Activated CD4-positive, alpha-beta T cell treated with anti-CD3 and anti-CD28 coated beads, Interleukin-2, amount 50 U/mL, for 48 hours (primary cell): ENCODE data around the gene PHAX.
"Not testable (repeated sequence)": the region's sequence is repeated elsewhere in the genome, so short reads cannot be mapped to it uniquely, and the experiment has no call there.

Experiments
- DNase-seq, 2 experiments: peaks; one replicate each; pipeline ENCODE4 v3.0.0-alpha.2; 2020

The PHAX gene

GRCh38 chr5:126605525-126605924 lies 4.8 kb downstream of the PHAX start:
- DNase-seq: no peak

DNA sequence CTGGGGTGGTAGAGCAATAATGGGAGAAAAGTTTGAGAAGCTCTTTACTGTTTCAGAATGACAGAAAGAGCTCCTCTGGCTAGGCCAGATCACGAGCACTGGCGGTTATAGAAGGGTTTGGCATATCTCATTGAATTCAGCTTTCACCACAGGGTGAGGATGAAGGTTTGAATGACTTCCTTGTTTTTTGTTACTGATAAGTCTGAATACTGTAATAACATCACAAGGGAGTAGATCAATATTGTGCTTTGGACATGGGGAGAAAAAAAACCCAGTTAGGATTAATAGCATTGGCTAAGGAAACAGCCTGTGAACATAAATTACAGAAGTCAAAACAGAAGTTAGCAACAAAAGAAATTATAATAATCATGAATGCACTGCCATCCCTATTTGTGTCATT lies 9.4 kb downstream of the PHAX start:
- no peak for DNase-seq

DNA sequence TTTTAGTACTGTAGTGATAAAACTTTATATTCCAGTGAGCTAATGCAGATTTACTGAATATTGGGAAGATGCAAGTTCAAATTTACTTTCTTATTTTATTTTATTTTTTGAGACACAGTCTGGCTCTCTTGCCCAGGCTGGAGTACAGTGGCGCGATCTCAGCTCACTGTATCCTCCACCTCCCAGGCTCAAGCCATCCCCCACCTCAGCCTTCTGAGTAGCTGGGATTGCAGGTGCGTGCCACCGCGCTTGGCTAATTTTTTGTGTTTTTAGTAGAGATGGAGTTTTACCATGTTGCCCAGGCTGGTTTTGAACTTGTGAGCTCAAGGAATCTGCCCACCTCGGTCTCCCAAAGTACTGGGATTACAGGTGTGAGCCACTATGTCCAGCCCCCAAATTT lies 9.9 kb downstream of the PHAX start:
- DNase-seq: no peak

DNA sequence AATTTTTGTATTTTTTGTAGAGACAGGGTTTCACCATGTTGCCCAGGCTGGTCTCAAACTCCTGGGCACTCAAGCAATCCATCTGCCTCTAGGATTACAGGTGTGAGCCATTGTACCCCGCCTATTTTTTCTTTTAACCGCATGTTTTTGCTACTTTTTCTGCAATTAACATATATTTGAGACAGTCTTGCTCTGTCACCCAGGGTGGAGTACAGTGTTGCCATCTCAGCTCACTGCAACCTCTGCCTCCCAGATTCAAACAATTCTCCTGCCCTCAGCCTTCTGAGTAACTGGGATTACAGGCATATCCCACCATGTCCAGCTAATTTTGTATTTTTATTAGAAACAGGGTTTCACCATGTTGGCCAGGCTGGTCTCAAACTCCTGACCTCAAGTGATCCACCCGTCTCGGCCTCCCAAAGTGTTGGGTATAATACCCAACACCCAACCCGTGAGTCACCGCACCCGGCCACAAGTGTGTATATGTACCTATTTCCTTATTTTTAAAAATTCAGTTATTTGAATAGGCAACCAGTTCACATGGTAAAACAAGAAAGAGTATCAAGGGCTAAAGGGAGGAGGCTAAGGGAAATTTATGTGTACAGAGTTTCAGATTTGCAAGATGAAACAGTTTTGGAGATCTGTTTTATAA lies 13.3 kb downstream of the PHAX start:
- DNase-seq: no peak

- no peak for DNase-seq
Measured at GRCh38 chr5:126615286-126615685, 14.5 kb downstream of the PHAX start.

GRCh38 chr5:126617603-126618002 lies 16.9 kb downstream of the PHAX start:
- DNase-seq: not testable (repeated sequence)

DNA sequence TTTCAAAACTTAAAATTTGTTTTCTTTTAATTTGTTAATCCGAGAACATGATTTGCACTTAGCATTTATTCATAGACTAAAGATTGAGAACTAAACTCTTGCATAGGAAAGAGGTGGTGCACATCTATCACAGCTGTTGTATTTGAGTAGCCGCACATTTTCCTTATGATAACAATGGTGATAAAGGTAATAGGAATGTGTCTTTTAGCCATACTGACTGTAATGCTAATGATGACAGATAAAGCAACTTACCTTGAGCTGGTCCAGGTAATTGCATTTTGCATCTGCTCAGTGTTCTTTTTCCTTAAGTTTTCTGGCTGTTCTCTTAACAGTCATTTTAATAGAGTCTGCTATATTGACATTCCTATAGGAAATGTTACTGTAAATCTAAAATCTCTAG lies 19.0 kb downstream of the PHAX start:
- no peak for DNase-seq

- DNase-seq: no peak
Measured at GRCh38 chr5:126624534-126624933, 23.8 kb downstream of the PHAX start.

DNA sequence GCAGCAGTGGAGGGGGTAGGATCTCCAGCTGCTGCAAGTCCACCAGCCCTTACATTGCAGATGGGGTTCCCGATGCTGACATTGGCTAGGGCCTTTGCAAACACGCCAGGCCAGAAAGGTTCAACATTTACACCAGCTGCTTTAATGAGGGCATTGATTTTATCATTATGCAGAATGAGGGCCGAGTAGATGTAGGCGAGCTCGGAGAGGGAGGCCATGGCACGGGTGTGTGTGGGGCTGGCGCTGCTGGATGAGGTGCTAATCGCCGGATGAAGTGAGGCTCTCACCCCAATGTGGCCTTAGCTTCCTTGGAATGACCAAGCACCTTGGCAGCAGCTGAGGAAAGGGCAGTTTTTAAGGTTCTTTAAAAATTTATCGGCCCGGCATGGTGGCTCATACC lies 27.4 kb downstream of the PHAX start:
- no peak for DNase-seq

DNA sequence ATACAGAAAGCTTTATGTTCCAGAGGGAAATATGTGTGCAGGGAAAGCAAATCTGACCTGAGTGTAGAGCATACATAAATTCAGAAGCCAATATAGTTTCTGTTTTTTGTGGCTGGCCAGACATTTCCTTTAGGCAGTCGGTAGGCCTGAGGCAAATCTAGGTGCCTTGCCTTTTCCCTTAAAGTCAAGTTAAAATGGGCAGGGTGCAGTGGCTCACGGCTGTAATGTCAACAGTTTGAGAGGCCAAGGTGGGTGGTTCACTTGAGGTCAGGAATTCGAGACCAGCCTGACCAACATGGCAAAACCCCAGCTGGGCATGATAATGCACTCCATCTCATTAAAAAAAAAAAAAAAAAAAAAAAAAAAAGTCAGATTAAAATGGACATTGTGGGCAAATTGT lies 31.2 kb downstream of the PHAX start:
- DNase-seq: no peak

DNA sequence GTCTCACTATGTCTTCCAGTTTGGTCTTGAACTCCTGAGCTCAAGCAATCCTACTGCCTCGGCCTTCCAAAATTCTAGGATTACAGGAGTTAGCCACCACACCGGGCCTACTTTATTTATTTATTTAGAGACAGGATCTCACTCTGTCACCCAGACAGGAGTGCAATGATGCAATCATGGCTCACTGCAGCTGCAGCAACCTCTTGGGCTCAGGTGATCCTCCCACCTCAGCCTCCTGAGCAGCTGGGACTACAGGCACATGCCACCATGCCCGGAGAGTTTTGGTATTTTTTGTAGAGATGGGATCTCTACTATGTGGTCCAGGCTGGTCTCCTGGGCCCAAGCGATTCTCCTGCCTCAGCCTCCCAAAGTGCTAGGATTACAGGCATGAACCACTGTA lies 32.8 kb downstream of the PHAX start:
- no peak for DNase-seq

DNA sequence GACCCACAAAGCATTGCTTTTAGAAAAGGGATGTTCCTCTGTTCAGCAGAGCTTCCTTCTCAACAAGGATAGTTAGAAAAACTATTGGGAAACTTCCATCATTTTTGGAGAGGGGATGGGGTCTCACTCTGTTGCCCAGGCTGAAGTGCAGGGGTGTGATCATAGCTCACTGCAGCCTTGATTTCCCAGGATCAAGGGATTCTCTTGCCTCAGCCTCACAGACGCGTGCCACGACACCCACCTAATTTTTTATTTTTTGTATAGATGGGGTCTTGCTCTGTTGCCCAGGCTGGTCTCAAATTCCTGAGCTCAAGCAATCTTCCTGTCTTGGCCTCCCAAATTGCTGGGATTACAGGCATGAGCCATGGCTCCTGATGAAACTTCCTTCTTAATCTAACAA lies 34.8 kb downstream of the PHAX start:
- no peak for DNase-seq

GRCh38 chr5:126636956-126637355 lies 36.2 kb downstream of the PHAX start:
- DNase-seq: no peak

GRCh38 chr5:126640866-126641265 lies 40.1 kb downstream of the PHAX start:
- no peak for DNase-seq

DNA sequence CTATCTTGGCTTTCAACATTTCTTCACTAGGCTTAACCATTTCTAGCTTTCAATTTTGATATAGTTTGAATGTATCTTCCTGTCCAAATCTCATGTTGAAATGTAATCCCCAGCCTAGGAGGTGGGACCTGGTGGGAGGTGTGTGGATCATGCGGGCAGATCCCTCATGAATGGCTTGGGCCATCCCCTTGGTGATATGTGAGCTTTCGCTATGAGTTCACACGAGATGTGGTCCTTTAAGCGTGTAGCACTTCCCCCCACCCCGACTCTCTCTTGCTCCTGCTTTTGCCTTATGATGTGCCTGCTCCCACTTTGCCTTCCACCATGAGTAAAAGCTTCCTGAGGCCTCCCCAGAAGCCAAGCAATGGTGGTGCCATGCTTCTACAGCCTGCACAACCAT lies 40.6 kb downstream of the PHAX start:
- no peak for DNase-seq

- DNase-seq: no peak
Measured at GRCh38 chr5:126645132-126645531, 44.4 kb downstream of the PHAX start.

DNA sequence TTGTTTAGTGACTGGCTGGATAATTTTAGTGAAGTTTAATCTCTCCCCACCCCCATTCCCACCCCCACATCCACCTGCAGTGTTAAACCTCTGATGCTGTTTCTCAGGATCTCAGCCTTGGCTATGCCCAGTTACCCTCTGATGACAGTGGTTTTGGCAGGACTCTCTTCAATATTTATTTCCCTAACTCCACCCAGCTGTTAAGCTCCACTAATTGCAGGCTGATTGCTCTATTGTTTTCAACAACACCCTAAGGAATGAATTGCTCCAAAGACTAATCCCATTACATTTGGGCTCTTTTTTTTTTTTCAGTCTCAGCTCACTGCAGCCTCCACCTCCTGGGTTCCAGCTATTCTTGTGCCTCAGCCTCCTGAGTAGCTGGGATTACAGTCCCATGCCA lies 46.3 kb downstream of the PHAX start:
- DNase-seq: no peak

GRCh38 chr5:126648471-126648870 lies 47.7 kb downstream of the PHAX start:
- DNase-seq: no peak

DNA sequence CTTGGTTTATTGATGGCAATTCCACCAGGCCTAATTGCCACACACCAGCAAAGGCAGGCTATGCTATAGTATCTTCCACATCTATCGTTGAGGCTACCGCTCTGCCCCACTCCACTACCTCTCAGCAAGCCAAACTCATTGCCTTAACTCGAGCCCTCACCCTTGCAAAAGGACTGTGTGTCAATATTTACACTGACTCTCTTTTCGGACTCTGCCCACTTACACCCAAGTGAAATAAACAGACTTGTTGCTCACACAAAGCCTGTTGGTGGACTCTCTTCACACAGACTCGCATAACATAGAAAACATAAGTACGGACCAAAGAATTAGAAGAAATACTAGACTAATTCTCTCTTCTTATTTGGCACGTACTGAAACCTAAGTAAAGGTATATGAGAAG lies 48.3 kb downstream of the PHAX start:
- DNase-seq: not testable (repeated sequence)

DNA sequence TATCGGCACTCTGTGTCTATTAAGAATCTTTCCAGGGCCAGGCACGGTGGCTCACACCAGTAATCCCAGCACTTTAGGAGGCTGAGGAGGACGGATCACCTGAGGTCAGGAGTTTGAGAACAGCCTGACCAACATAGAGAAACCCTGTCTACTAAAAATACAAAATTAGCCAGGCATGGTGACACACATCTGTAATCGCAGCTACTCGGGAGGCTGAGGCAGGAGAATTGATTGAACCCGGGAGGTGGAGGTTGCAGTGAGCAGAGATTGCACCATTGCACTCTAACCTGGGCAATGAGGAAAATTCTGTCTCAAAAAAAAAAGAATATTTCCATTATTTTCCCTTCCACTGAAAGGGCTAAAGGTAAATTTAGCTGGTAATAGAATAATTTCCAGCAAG lies 49.0 kb downstream of the PHAX start:
- not testable (repeated sequence) for DNase-seq

- no peak for DNase-seq
Measured at GRCh38 chr5:126650463-126650862, 49.7 kb downstream of the PHAX start.

GRCh38 chr5:126651013-126651577 lies 50.3 kb downstream of the PHAX start:
- no peak for DNase-seq

DNA sequence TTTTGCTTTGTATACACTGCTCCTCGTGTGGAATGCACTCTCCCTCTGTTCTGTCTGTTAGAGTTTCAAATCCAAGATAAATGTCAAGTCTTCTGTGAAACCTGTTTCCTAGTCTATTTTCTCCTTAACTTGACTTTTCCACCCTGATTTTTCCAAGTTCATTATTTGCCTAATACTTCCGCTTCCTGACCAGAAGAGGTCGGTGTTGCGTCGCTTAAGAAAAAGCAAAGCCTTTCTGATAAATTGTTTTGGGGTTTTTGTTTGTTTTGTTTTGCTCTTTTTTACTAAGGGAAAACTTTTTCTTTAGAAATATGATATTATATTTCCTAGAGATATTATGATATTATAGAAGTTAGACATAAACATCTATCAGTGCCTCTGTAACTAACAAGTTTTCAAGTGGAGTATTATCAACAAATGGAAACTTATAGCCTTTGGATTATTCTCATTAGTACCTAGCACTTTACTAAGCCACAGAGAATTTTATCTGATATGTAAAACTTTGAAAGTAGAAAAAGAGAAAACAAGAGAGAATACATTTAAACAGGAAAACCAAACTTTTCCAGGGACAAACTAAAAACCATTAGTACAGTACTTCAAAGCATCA lies 55.8 kb downstream of the PHAX start:
- no peak for DNase-seq

GRCh38 chr5:126658561-126658960 lies 57.8 kb downstream of the PHAX start:
- DNase-seq: no peak
